B cell (primary cell): ENCODE results near the gene MOB3B. TPM values are rescaled to one million over a fixed set of nuclear protein-coding genes. Genes with fewer than 3 reads are reported as not detected.

ENCODE experiments used
- ATAC-seq: fragments of 200-7000 bp; cut with Tn5 transposase; one replicate; pipeline ENCODE4 v1.10.0; 2021; ENCODE audit warnings: low read depth, mild to moderate bottlenecking, moderate number of reproducible peaks, moderate library complexity
- CTCF ChIA-PET: fragments of 350-600 bp; sonication (Branson Sonifier 250); formaldehyde crosslinking; loops from one replicate; lab custom pipeline; 2021; ENCODE audit warnings: antibody characterized with exemption, inconsistent platforms; lab: Charles Lee
- POLR2A ChIA-PET: fragments of 350-600 bp; sonication (Branson Sonifier 250); formaldehyde crosslinking; loops from one replicate; lab custom pipeline; 2021; ENCODE audit warnings: antibody characterized with exemption; lab: Charles Lee
- DNase-seq: peaks from one replicate; pipeline ENCODE4 v3.0.0; 2013
- H2AFZ ChIP-seq: 2 replicates; pipeline ENCODE4 v1.6.1; 2012; ENCODE audit warnings: mild to moderate bottlenecking, low read depth, low read length; ENCODE audit not compliant: insufficient read depth, poor library complexity, severe bottlenecking
- H3K27ac ChIP-seq, 2 donors: 1 replicate in 1 of 2; 2 replicates in 1 of 2; pipeline ENCODE4 v1.5.1; 2012 to 2013; ENCODE audit warnings: low read length in 2 of 2, mild to moderate bottlenecking in 2 of 2, moderate library complexity in 1 of 2
- H3K27me3 ChIP-seq, 4 experiments: fragments of 200-600 bp in 1 of 4; sonication (generic) in 1 of 4; replicated peaks in 1 of 4; 1 replicate in 2 of 4; 2 replicates in 2 of 4; pipeline versions ENCODE4 v1.6.1 to v1.7.0; 2013 to 2016; ENCODE audit warnings: low read length in 3 of 4, mild to moderate bottlenecking in 2 of 4, mixed read lengths in 1 of 4, moderate library complexity in 1 of 4; ENCODE audit not compliant: insufficient read depth in 4 of 4, control insufficient read depth in 3 of 4; ENCODE audit errors: control extremely low read depth in 1 of 4
- H3K36me3 ChIP-seq, 2 experiments: replicated peaks in 1 of 2; 1 replicate in 1 of 2; 2 replicates in 1 of 2; pipeline versions ENCODE4 v1.6.1 to v1.7.1; 2013; ENCODE audit warnings: low read length in 1 of 2; ENCODE audit not compliant: insufficient read depth in 2 of 2, control insufficient read depth in 1 of 2; ENCODE audit errors: control extremely low read depth in 1 of 2, extremely low read depth in 1 of 2
- H3K4me1 ChIP-seq, 2 donors: fragments of 200-600 bp in 1 of 2; sonication (generic) in 1 of 2; 1 replicate in 1 of 2; 2 replicates in 1 of 2; pipeline versions ENCODE4 v1.5.1 to v1.6.1; 2013 to 2017; ENCODE audit warnings: low read length in 2 of 2; ENCODE audit not compliant: control insufficient read depth in 2 of 2, insufficient read depth in 2 of 2
- H3K4me2 ChIP-seq: replicated peaks from 2 replicates; pipeline ENCODE3; 2012; ENCODE audit warnings: mild to moderate bottlenecking, low read depth, low read length; ENCODE audit not compliant: poor library complexity, severe bottlenecking
- H3K4me3 ChIP-seq, 5 experiments: fragments of 200-600 bp in 1 of 5; sonication (generic) in 1 of 5; 1 replicate in 3 of 5; 2 replicates in 2 of 5; pipeline versions ENCODE4 v1.5.1 to v1.7.0; 2011 to 2016; ENCODE audit warnings: low read length in 4 of 5, mild to moderate bottlenecking in 4 of 5, low read depth in 2 of 5, control low read depth in 1 of 5, moderate library complexity in 1 of 5; ENCODE audit not compliant: insufficient read depth in 1 of 5; ENCODE audit errors: control extremely low read depth in 1 of 5, extremely low read depth in 1 of 5
- H3K79me2 ChIP-seq: fragments of 200-600 bp; sonication (generic); one replicate; pipeline ENCODE4 v1.6.0; 2016; ENCODE audit warnings: low read length; ENCODE audit not compliant: control insufficient read depth, insufficient read depth
- H3K9ac ChIP-seq: fragments of 200-600 bp; sonication (generic); 2 replicates; pipeline ENCODE4 v1.6.1; 2017; ENCODE audit warnings: mild to moderate bottlenecking, low read length, moderate library complexity
- H3K9me3 ChIP-seq, 3 donors: one replicate each; pipeline versions ENCODE4 v1.6.1 to v1.7.1; 2013; ENCODE audit warnings: low read length in 2 of 3; ENCODE audit not compliant: control insufficient read depth in 2 of 3, insufficient read depth in 1 of 3; ENCODE audit errors: control extremely low read depth in 1 of 3
- H4K20me1 ChIP-seq: 2 replicates; pipeline ENCODE4 v1.6.0; 2012; ENCODE audit warnings: mild to moderate bottlenecking, low read length; ENCODE audit not compliant: insufficient read depth, control insufficient read depth, poor library complexity, severe bottlenecking
- H3K27ac Mint-ChIP-seq: one replicate; pipeline ENCODE4 v1.8.0; 2021; ENCODE audit warnings: mixed read lengths
- H3K27me3 Mint-ChIP-seq: one replicate; pipeline ENCODE4 v1.8.0; 2021; ENCODE audit warnings: mixed read lengths
- H3K4me1 Mint-ChIP-seq: one replicate; pipeline ENCODE4 v1.8.0; 2021; ENCODE audit warnings: mixed read lengths
- H3K4me3 Mint-ChIP-seq: one replicate; pipeline ENCODE4 v1.8.0; 2021; ENCODE audit warnings: mixed read lengths
- H3K9me3 Mint-ChIP-seq: one replicate; pipeline ENCODE4 v1.8.0; 2022; ENCODE audit warnings: mixed read lengths; ENCODE audit not compliant: insufficient read depth
- CTCF ChIP-seq: fragments of 200-600 bp; IDR thresholded peaks from one replicate; pipeline ENCODE4 v1.8.0; 2022; ENCODE audit warnings: antibody characterized with exemption, mild to moderate bottlenecking
- EZH2 ChIP-seq: IDR thresholded peaks from 2 replicates; pipeline ENCODE4 v1.6.1; 2012; ENCODE audit warnings: borderline replicate concordance, low read depth, mild to moderate bottlenecking, moderate library complexity, low read length; ENCODE audit not compliant: insufficient read depth, poor library complexity, severe bottlenecking
- WGBS: methylation state at CpG from one replicate; pipeline ENCODE4 v1.1.5; 2013; ENCODE audit warnings: missing lambda C conversion rate; ENCODE audit not compliant: insufficient coverage; 5-methylcytosine and 5-hydroxymethylcytosine counted together
- intact Hi-C: fragments of 100-400 bp; cut with micrococcal nuclease; formaldehyde crosslinking; loops from one replicate; pipeline ENCODE4 v1.10.0; 2022
- polyA plus RNA-seq: library from polyadenylated mRNA; depleted of rRNA; stranded (reverse); fragments of >200 nt; gene quantifications from 2 replicates; pipeline ENCODE4 v1.2.3, GENCODE V29; 2012
- total RNA-seq, 2 donors: library from RNA; stranded (reverse); fragments of 120-200 nt in 1 of 2; gene quantifications; 1 replicate in 1 of 2; 2 replicates in 1 of 2; pipeline versions ENCODE4 v1.2.3 to v1.2.4, GENCODE V29; 2013 to 2022

Gene MOB3B
- total and polyA plus RNA-seq, 2 donors (not counting 1 experiment from before 2014, with no cell fraction given) = 7.3 to 7.9 TPM

- Histone ChIP-seq H3K4me1 (peaks cover 1 to 2% of the 10 kb centered on the region in 2 donors), H3K4me3 (no peak overlapping the region), H4K20me1 (peaks cover 3% of the 10 kb centered on the region), H3K9ac (no peak overlapping the region), H3K79me2 (peaks cover 24% of the 10 kb centered on the region), H3K27ac (no peak overlapping the region), H3K9me3 (no peaks in the 10 kb centered on the region), H3K36me3 (peaks cover 0 to 11% of the 10 kb centered on the region in 2 experiments), H3K4me2 (no peak overlapping the region), H3K27me3 (no peaks in the 10 kb centered on the region), H2AFZ (no peak overlapping the region)
- Mint-ChIP-seq H3K9me3 (no peaks in the 10 kb centered on the region), H3K27ac (no peak overlapping the region), H3K27me3 (no peaks in the 10 kb centered on the region), H3K4me3 (no peak overlapping the region), H3K4me1 (peaks cover 29% of the 10 kb centered on the region)
- intact Hi-C loops = no loop called here
- POLR2A ChIA-PET = no interaction called here
- CTCF ChIA-PET = no interaction called here
- DNase-seq (no peak), ATAC-seq (no peak)
- TF ChIP-seq EZH2 (no peak), CTCF (no peak)
- WGBS = 75% methylated on average over 2 of the region's 2 CpGs
These were observed 22.6 kb downstream of the MOB3B start for GRCh38 chr9:27506981-27507380.

GRCh38 chr9:27505744-27506161 lies 23.9 kb downstream of the MOB3B start:
- H3K4me1 Mint-ChIP-seq = peaks cover 41% of the 10 kb centered on the region
- no peak overlapping the region for H3K9ac ChIP-seq
- intact Hi-C loops = no loop called here
- H3K27me3 ChIP-seq = no peaks in the 10 kb centered on the region
- ATAC-seq (no peak), DNase-seq (no peak)
- ChIA-PET CTCF (interaction anchor here (0.9 kb wide), 1 partner anchor 42 kb away, joined by 3 read pairs; no protein-coding TSS in a partner anchor), POLR2A (no interaction called here)
- TF ChIP-seq EZH2 (no peak), CTCF (no peak)
- no peak overlapping the region for H3K4me2 ChIP-seq
- H3K27ac Mint-ChIP-seq = peak overlapping the region; percentile 38
- WGBS = 78% methylated on average over 3 of the region's 5 CpGs
- no peak overlapping the region for H3K27ac ChIP-seq
- H4K20me1 ChIP-seq = no peaks in the 10 kb centered on the region
- H3K4me1 ChIP-seq = peaks cover 8 to 10% of the 10 kb centered on the region in 2 donors
- no peak overlapping the region for H3K4me3 ChIP-seq
- no peaks in the 10 kb centered on the region for H3K9me3 ChIP-seq
- H2AFZ ChIP-seq = no peak overlapping the region
- H3K9me3 Mint-ChIP-seq = no peaks in the 10 kb centered on the region
- no peak overlapping the region for H3K4me3 Mint-ChIP-seq
- H3K79me2 ChIP-seq = peaks cover 19% of the 10 kb centered on the region
- H3K36me3 ChIP-seq = peaks cover 0 to 10% of the 10 kb centered on the region in 2 experiments
- no peaks in the 10 kb centered on the region for H3K27me3 Mint-ChIP-seq
